BJ (cell line): ENCODE results near the gene TSEN34. TPM values are rescaled to one million over a fixed set of nuclear protein-coding genes. Genes with fewer than 3 reads are reported as not detected.

Experiments used
- CTCF ChIA-PET: fragments of 350-600 bp; formaldehyde crosslinking; extraction: SDS; loops from one replicate; lab custom pipeline; 2021; ENCODE audit warnings: antibody characterized with exemption, inconsistent platforms; lab: Yijun Ruan, JAX
- POLR2A ChIA-PET: fragments of 300-600 bp; sonication (Branson Sonifier 250); formaldehyde crosslinking; extraction: SDS; loops from one replicate; lab custom pipeline; 2021; ENCODE audit warnings: antibody characterized with exemption; lab: Charles Lee
- DNase-seq: peaks from one replicate; pipeline ENCODE4 v3.0.0-alpha.2; 2011; ENCODE audit warnings: low read depth
- H3K27me3 ChIP-seq: 2 replicates; pipeline ENCODE4 v1.6.0; 2011; ENCODE audit warnings: low read length; ENCODE audit not compliant: control insufficient read depth, insufficient read depth
- H3K36me3 ChIP-seq: 2 replicates; pipeline ENCODE4 v1.5.1; 2011; ENCODE audit warnings: low read length; ENCODE audit not compliant: control insufficient read depth, insufficient read depth
- H3K4me3 ChIP-seq: 2 replicates; pipeline ENCODE4 v1.5.1; 2011; ENCODE audit warnings: low read depth, mild to moderate bottlenecking, control low read depth, low read length
- CTCF ChIP-seq: IDR thresholded peaks from 2 replicates; pipeline ENCODE4 v1.5.1; 2011; ENCODE audit warnings: low read depth, mild to moderate bottlenecking, control low read depth, inconsistent platforms, low read length, moderate library complexity; ENCODE audit not compliant: insufficient read depth
- polyA plus RNA-seq: library from polyadenylated mRNA; depleted of rRNA; stranded (reverse); fragments of >200 nt; gene quantifications from 2 replicates; pipeline ENCODE4 v1.2.3, GENCODE V29; 2011

TSEN34 gene
- polyA plus RNA-seq, 1 experiment, result 53.9 TPM

- POLR2A ChIA-PET, result interaction anchor here (1.8 kb wide), 1 partner anchor 23 kb away, joined by 7 read pairs; the partner anchor contains the start of gene CNOT3
Measured at GRCh38 chr19:54160182-54160811, 30.8 kb upstream of the TSEN34 start.

GRCh38 chr19:54160854-54161253 lies 30.3 kb upstream of the TSEN34 start:
- ChIA-PET POLR2A (no interaction called here), CTCF (no interaction called here)
- no peaks in the 10 kb centered on the region for H3K27me3 ChIP-seq
- peaks cover 9% of the 10 kb centered on the region for H3K36me3 ChIP-seq
- peak overlapping the region; percentile 62 for H3K4me3 ChIP-seq
- no peak for TF ChIP-seq CTCF
- no peak for DNase-seq

More at GRCh38 chr19:54160182-54160811, 30.8 kb upstream of the TSEN34 start:
- CTCF ChIA-PET, result interaction anchor here (1.6 kb wide), 2 partner anchors 8 to 13 kb away, joined by 7 read pairs; partner anchors contain the start of gene TMC4
- TF ChIP-seq CTCF, result no peak
- Histone ChIP-seq H3K36me3 (peaks cover 13% of the 10 kb centered on the region), H3K4me3 (peak overlapping the region; percentile 62), H3K27me3 (no peaks in the 10 kb centered on the region)
- no peak for DNase-seq

GRCh38 chr19:54162241-54162805 lies 28.8 kb upstream of the TSEN34 start:
- POLR2A ChIA-PET, result no interaction called here
- H3K36me3 ChIP-seq, result no peaks in the 10 kb centered on the region; the same call in 1 of the 2 replicates
- DNase-seq, result no peak

GRCh38 chr19:54162884-54163283 lies 28.2 kb upstream of the TSEN34 start:
- no peak for TF ChIP-seq CTCF
- Histone ChIP-seq H3K36me3 (no peaks in the 10 kb centered on the region), H3K4me3 (no peak overlapping the region; the same call in 1 of the 2 replicates), H3K27me3 (no peaks in the 10 kb centered on the region)
- ChIA-PET POLR2A (no interaction called here), CTCF (no interaction called here)
- no peak for DNase-seq

More at GRCh38 chr19:54162241-54162805, 28.8 kb upstream of the TSEN34 start:
- CTCF ChIA-PET, result no interaction called here
- no peak for TF ChIP-seq CTCF
- no peaks in the 10 kb centered on the region for H3K27me3 ChIP-seq
- H3K4me3 ChIP-seq, result peak overlapping the region; percentile 47

GRCh38 chr19:54164369-54165068 lies 26.6 kb upstream of the TSEN34 start:
- no peak for TF ChIP-seq CTCF
- POLR2A ChIA-PET, result no interaction called here
- CTCF ChIA-PET, result interaction anchor here (1.5 kb wide), 1 partner anchor 101 kb away, joined by 4 read pairs; no protein-coding TSS in a partner anchor
- H3K4me3 ChIP-seq, result peak overlapping the region; percentile 23
- no peaks in the 10 kb centered on the region for H3K36me3 ChIP-seq
- DNase-seq, result no peak
- H3K27me3 ChIP-seq, result no peaks in the 10 kb centered on the region
